PC-3 (cell line): ENCODE data around the gene HSPB2. TPM values are rescaled to one million over a fixed set of nuclear protein-coding genes. Genes with fewer than 3 reads are reported as not detected.

Experiments used
- ATAC-seq: fragments of 200-7000 bp; cut with Tn5 transposase; 2 replicates; pipeline ENCODE4 v1.9.1; 2020; ENCODE audit warnings: mild to moderate bottlenecking, moderate library complexity
- BruUV-seq: library from RNA; stranded (reverse); fragments of 400-500 nt; replicated peaks from 2 replicates; lab custom pipeline; 2021; lab: Mats Ljungman, UMichigan
- CTCF ChIA-PET: fragments of 300-600 bp; sonication (Branson Sonifier 250); formaldehyde crosslinking; loops from one replicate; lab custom pipeline; 2022; ENCODE audit warnings: antibody characterized with exemption; lab: Charles Lee
- POLR2A ChIA-PET: fragments of 300-600 bp; sonication (Branson Sonifier 250); formaldehyde crosslinking; loops from one replicate; lab custom pipeline; 2022; ENCODE audit warnings: antibody characterized with exemption; ENCODE audit not compliant: unreplicated experiment; lab: Charles Lee
- DNase-seq: peaks from one replicate; pipeline ENCODE4 v3.0.0-alpha.2; 2015
- H2AFZ ChIP-seq: fragments of 300-600 bp; sonication (generic); 2 replicates; pipeline ENCODE4 v1.6.0; 2016; ENCODE audit warnings: antibody characterized with exemption, low read length
- H3F3A ChIP-seq: fragments of 300-600 bp; sonication (generic); one replicate; pipeline ENCODE4 v1.6.0; 2017; ENCODE audit warnings: antibody characterized with exemption, low read length, control low read depth, mild to moderate bottlenecking; ENCODE audit not compliant: unreplicated experiment
- H3K27ac ChIP-seq: fragments of 300-600 bp; sonication (generic); 2 replicates; pipeline ENCODE4 v1.5.1; 2016; ENCODE audit warnings: mild to moderate bottlenecking, low read length
- H3K27me3 ChIP-seq: fragments of 300-600 bp; sonication (generic); 2 replicates; pipeline ENCODE4 v1.6.1; 2016; ENCODE audit warnings: low read length, mixed read lengths
- H3K36me3 ChIP-seq: fragments of 300-600 bp; sonication (generic); 2 replicates; pipeline ENCODE4 v1.6.1; 2016; ENCODE audit warnings: low read depth, mixed run types, low read length, mixed read lengths
- H3K4me1 ChIP-seq: fragments of 300-600 bp; sonication (generic); 2 replicates; pipeline ENCODE4 v1.5.1; 2016; ENCODE audit warnings: low read length; ENCODE audit not compliant: insufficient read depth
- H3K4me2 ChIP-seq: fragments of 300-600 bp; sonication (generic); 2 replicates; pipeline ENCODE4 v1.6.0; 2016; ENCODE audit warnings: low read length
- H3K4me3 ChIP-seq: fragments of 300-600 bp; sonication (generic); 2 replicates; pipeline ENCODE4 v1.5.1; 2016; ENCODE audit warnings: mild to moderate bottlenecking, low read length, mixed read lengths
- H3K79me2 ChIP-seq: fragments of 300-600 bp; sonication (generic); 2 replicates; pipeline ENCODE4 v1.6.1; 2017; ENCODE audit warnings: low read length, mixed read lengths
- H3K9ac ChIP-seq: fragments of 300-600 bp; sonication (generic); 2 replicates; pipeline ENCODE4 v1.6.0; 2016; ENCODE audit warnings: mild to moderate bottlenecking, low read length
- H3K9me2 ChIP-seq: fragments of 300-600 bp; sonication (generic); replicated peaks from 2 replicates; pipeline ENCODE4 v1.6.1; 2016; ENCODE audit warnings: mixed run types, low read length, mixed read lengths
- H3K9me3 ChIP-seq: fragments of 300-600 bp; sonication (generic); 2 replicates; pipeline ENCODE4 v1.6.1; 2016; ENCODE audit warnings: low read length, mixed read lengths
- H4K20me1 ChIP-seq: fragments of 300-600 bp; sonication (generic); 2 replicates; pipeline ENCODE4 v1.6.1; 2016; ENCODE audit warnings: low read length, mixed read lengths
- CTCF ChIP-seq: fragments of 300-600 bp; sonication (generic); conservative IDR thresholded peaks from 2 replicates; pipeline ENCODE4 v1.5.1; 2017; ENCODE audit warnings: antibody characterized with exemption, low read depth, mild to moderate bottlenecking, low read length
- EZH2 ChIP-seq: fragments of 300-600 bp; sonication (generic); IDR thresholded peaks from one replicate; pipeline ENCODE4 v1.6.1; 2017; ENCODE audit warnings: antibody characterized with exemption, mild to moderate bottlenecking, low read length; ENCODE audit not compliant: unreplicated experiment
- EZH2phosphoT487 ChIP-seq: fragments of 300-600 bp; sonication (generic); IDR thresholded peaks from 2 replicates; pipeline ENCODE4 v1.6.1; 2018; ENCODE audit warnings: mild to moderate bottlenecking, antibody characterized with exemption, low read length, borderline replicate concordance
- intact Hi-C: fragments of 100-400 bp; cut with micrococcal nuclease; formaldehyde crosslinking; loops from 2 replicates; pipeline ENCODE4 v1.9.0; 2023
- total RNA-seq: library from RNA; depleted of rRNA; stranded (reverse); fragments of >200 nt; gene quantifications from 2 replicates; pipeline ENCODE4 v1.2.3, GENCODE V29; 2014

Gene HSPB2
- total RNA-seq, 1 experiment from 2014 or later: not detected

GRCh38 chr11:111934306-111934705, 21.8 kb downstream of the HSPB2 start:
- POLR2A ChIA-PET: no interaction called here
- TF ChIP-seq EZH2 (no peak), EZH2phosphoT487 (no peak), CTCF (no peak)
- Histone ChIP-seq H4K20me1 (no peaks in the 10 kb centered on the region), H2AFZ (no peak overlapping the region), H3K79me2 (0 out of 2 replicates have a peak, but pooled peaks cover 4% of the 10 kb centered on the region), H3K4me1 (peaks cover 27% of the 10 kb centered on the region), H3K27ac (no peak overlapping the region), H3K27me3 (no peaks in the 10 kb centered on the region), H3K4me2 (no peak overlapping the region), H3K9ac (no peak overlapping the region), H3K4me3 (no peak overlapping the region), H3K9me2 (no peaks in the 10 kb centered on the region), H3F3A (no peaks in the 10 kb centered on the region), H3K9me3 (no peaks in the 10 kb centered on the region), H3K36me3 (no peaks in the 10 kb centered on the region)
- BruUV-seq: no TSS peak
- intact Hi-C loops: loop anchor here (5.0 kb wide), 1 partner anchor 88 kb away; no protein-coding TSS in a partner anchor
- DNase-seq: no peak
- CTCF ChIA-PET: no interaction called here
- no peak for ATAC-seq

DNA sequence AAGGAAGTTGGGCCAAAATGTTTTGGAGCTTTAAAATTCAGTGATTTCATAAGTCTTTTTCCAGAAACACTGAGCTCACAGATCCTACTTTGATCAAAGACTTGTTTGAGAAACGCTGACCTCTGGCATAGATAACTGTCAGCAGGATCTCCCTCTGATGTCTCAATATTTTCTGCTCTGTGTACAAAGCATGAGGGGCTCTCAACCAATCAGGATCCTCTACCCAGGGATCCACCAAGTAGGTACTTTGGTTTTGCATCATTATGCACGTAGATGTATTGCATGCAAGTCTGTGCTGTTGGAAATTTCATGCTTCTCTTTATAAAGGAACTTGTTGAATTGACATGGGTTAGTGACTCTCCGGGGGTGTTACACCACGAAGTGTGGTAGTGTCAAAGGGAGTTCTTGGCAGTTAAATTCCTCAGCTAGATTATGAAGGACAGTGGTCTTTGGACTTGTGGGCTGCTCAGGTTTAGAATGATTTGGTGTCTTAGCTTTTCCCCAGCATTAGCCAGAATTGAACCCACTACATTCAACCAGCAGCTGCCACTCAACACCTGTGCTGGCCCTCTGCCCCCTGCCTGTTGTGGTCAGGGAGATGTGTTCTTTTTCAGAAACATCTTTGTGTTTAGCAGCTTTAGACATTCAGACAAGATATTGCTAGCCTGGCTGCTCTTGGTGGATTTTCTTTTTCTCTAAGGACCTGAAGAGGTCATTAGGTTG, 22.9 kb downstream of the HSPB2 start:
- H3F3A ChIP-seq: no peaks in the 10 kb centered on the region
- no peak overlapping the region for H3K4me3 ChIP-seq
- no peak overlapping the region for H3K27ac ChIP-seq
- peaks cover 30% of the 10 kb centered on the region for H3K4me1 ChIP-seq
- H3K9ac ChIP-seq: no peak overlapping the region
- no peak for ATAC-seq
- TF ChIP-seq CTCF (no peak), EZH2phosphoT487 (no peak), EZH2 (no peak)
- BruUV-seq: no TSS peak
- H3K27me3 ChIP-seq: no peaks in the 10 kb centered on the region
- no peaks in the 10 kb centered on the region for H3K36me3 ChIP-seq
- no peaks in the 10 kb centered on the region for H3K9me2 ChIP-seq
- H3K79me2 ChIP-seq: 0 out of 2 replicates have a peak, but pooled peaks cover 4% of the 10 kb centered on the region
- H4K20me1 ChIP-seq: no peaks in the 10 kb centered on the region
- CTCF ChIA-PET: no interaction called here
- H3K4me2 ChIP-seq: no peak overlapping the region
- no peaks in the 10 kb centered on the region for H3K9me3 ChIP-seq
- intact Hi-C loops: no loop called here
- H2AFZ ChIP-seq: no peak overlapping the region
- DNase-seq: no peak
- POLR2A ChIA-PET: interaction anchor here (0.6 kb wide), 1 partner anchor 147 kb away, joined by 4 read pairs; no protein-coding TSS in a partner anchor

- no peaks in the 10 kb centered on the region for H3K27me3 ChIP-seq
- intact Hi-C loops: no loop called here
These were observed 23.6 kb downstream of the HSPB2 start for GRCh38 chr11:111936040-111936540.

More at GRCh38 chr11:111936040-111936540, 23.6 kb downstream of the HSPB2 start:
- H2AFZ ChIP-seq: peak overlapping the region; percentile 91
- no peaks in the 10 kb centered on the region for H3F3A ChIP-seq
- TF ChIP-seq EZH2phosphoT487: no peak
- TF ChIP-seq CTCF: no peak
- no peak for TF ChIP-seq EZH2
- peak overlapping the region; percentile 94 for H3K4me2 ChIP-seq
- no peaks in the 10 kb centered on the region for H3K9me3 ChIP-seq
- H3K9me2 ChIP-seq: no peaks in the 10 kb centered on the region
- peaks cover 30% of the 10 kb centered on the region for H3K4me1 ChIP-seq
- ATAC-seq (no peak), DNase-seq (no peak)
- CTCF ChIA-PET: no interaction called here
- POLR2A ChIA-PET: interaction anchor here (0.6 kb wide), 1 partner anchor 146 kb away, joined by 4 read pairs; no protein-coding TSS in a partner anchor
- no peaks in the 10 kb centered on the region for H3K36me3 ChIP-seq
- peak overlapping the region; percentile 72 for H3K9ac ChIP-seq
- H3K79me2 ChIP-seq: 0 out of 2 replicates have a peak, but pooled peaks cover 4% of the 10 kb centered on the region
- no peaks in the 10 kb centered on the region for H4K20me1 ChIP-seq
- peak overlapping the region; percentile 83 for H3K4me3 ChIP-seq
- no TSS peak for BruUV-seq
- no peak overlapping the region for H3K27ac ChIP-seq
